NCI-H2171 treated with DMSO at 0.1 percent for 48 hours (cell line): ENCODE measurements around the gene SSC4D.
"Not testable (repeated sequence)": the region's sequence is repeated elsewhere in the genome, so short reads cannot be mapped to it uniquely, and the experiment has no call there.

Source experiments
- DNase-seq: peaks from one replicate; lab custom pipeline; 2025; lab: John Stamatoyannopoulos, UW

The SSC4D gene

GRCh38 chr7:76409537-76409936, at the start of gene SSC4D:
Gene SSC4D, minus strand, starts transcription at chr7:76409697. Its CDS starts 5,258 bp downstream, at chr7:76404439.
- DNase-seq = peak; percentile 56

GRCh38 chr7:76458504-76458903, 49.0 kb upstream of the SSC4D start:
- DNase-seq = not testable (repeated sequence)

GRCh38 chr7:76457017-76457416, 47.5 kb upstream of the SSC4D start:
- DNase-seq = not testable (repeated sequence)

- peak; percentile 66 for DNase-seq
These were observed 36.1 kb upstream of the SSC4D start for GRCh38 chr7:76445577-76446008.

- peak; percentile 35 for DNase-seq
These were observed 34.3 kb upstream of the SSC4D start for GRCh38 chr7:76443846-76444245.

- not testable (repeated sequence) for DNase-seq
These were observed 33.4 kb upstream of the SSC4D start for GRCh38 chr7:76442664-76443446.

- DNase-seq = not testable (repeated sequence)
These were observed 32.3 kb upstream of the SSC4D start for GRCh38 chr7:76441792-76442191.

GRCh38 chr7:76440404-76440803, 30.9 kb upstream of the SSC4D start:
- DNase-seq = not testable (repeated sequence)

GRCh38 chr7:76439120-76439888, 29.8 kb upstream of the SSC4D start:
- not testable (repeated sequence) for DNase-seq

GRCh38 chr7:76437873-76438272, 28.4 kb upstream of the SSC4D start:
- DNase-seq = peak; percentile 84

GRCh38 chr7:76430836-76431235, 21.3 kb upstream of the SSC4D start:
- DNase-seq = no peak

GRCh38 chr7:76430211-76430610, 20.7 kb upstream of the SSC4D start:
- DNase-seq = no peak

- no peak for DNase-seq
These were observed 19.6 kb upstream of the SSC4D start for GRCh38 chr7:76428868-76429805.

GRCh38 chr7:76428149-76428823, 18.8 kb upstream of the SSC4D start:
- DNase-seq = no peak

- DNase-seq = no peak
These were observed 18.1 kb upstream of the SSC4D start for GRCh38 chr7:76427635-76428034.

- DNase-seq = no peak
These were observed 16.7 kb upstream of the SSC4D start for GRCh38 chr7:76426246-76426645.

GRCh38 chr7:76425558-76425957, 16.1 kb upstream of the SSC4D start:
- DNase-seq = not testable (repeated sequence)

GRCh38 chr7:76425156-76425555, 15.7 kb upstream of the SSC4D start:
- no peak for DNase-seq

- DNase-seq = peak; percentile 86
These were observed 15.1 kb upstream of the SSC4D start, which contains the start of gene ZP3 for GRCh38 chr7:76424413-76425111. Gene ZP3, plus strand, starts transcription at chr7:76424950. Its CDS starts 15 bp downstream, at chr7:76424965.

GRCh38 chr7:76423666-76424412, 14.3 kb upstream of the SSC4D start:
- no peak for DNase-seq
